NT2/D1 (cell line): ENCODE results near the gene ADARB2.

Experiments used
- DNase-seq: peaks from one replicate; pipeline ENCODE4 v3.0.0-alpha.2; 2011; ENCODE audit warnings: low read depth, low spot score
- H3K27me3 ChIP-seq: 2 replicates; pipeline ENCODE4 v1.6.0; 2011; ENCODE audit warnings: mild to moderate bottlenecking; ENCODE audit not compliant: insufficient read length, insufficient read depth
- H3K36me3 ChIP-seq: 2 replicates; pipeline ENCODE4 v1.6.1; 2011; ENCODE audit warnings: mild to moderate bottlenecking, low read length, mixed read lengths; ENCODE audit not compliant: insufficient read depth, insufficient read length
- H3K4me1 ChIP-seq: 2 replicates; pipeline ENCODE4 v1.5.1; 2011; ENCODE audit not compliant: insufficient read depth, insufficient read length
- H3K4me3 ChIP-seq: 2 replicates; pipeline ENCODE4 v1.5.1; 2011; ENCODE audit warnings: low read depth; ENCODE audit not compliant: insufficient read length
- H3K9ac ChIP-seq: 2 replicates; pipeline ENCODE4 v1.6.0; 2011; ENCODE audit warnings: low read depth; ENCODE audit not compliant: insufficient read length
- H3K9me3 ChIP-seq: 2 replicates; pipeline ENCODE4 v1.5.1; 2011; ENCODE audit warnings: mild to moderate bottlenecking, low read length; ENCODE audit not compliant: insufficient read depth
- SUZ12 ChIP-seq: IDR thresholded peaks from 2 replicates; pipeline ENCODE4 v1.6.1; 2011; ENCODE audit not compliant: insufficient read length, insufficient read depth; ENCODE audit errors: extremely low read depth
- YY1 ChIP-seq: IDR thresholded peaks from 2 replicates; pipeline ENCODE4 v1.6.1; 2011; ENCODE audit not compliant: insufficient read length, insufficient read depth
- ZNF274 ChIP-seq: IDR thresholded peaks from 2 replicates; pipeline ENCODE4 v1.6.1; 2011; ENCODE audit warnings: mild to moderate bottlenecking, low read depth, low read length

Gene ADARB2

GRCh38 chr10:1452777-1453176 lies 284.5 kb downstream of the ADARB2 start:
- Histone ChIP-seq H3K4me3 (no peak overlapping the region), H3K27me3 (no peaks in the 10 kb centered on the region), H3K36me3 (no peaks in the 10 kb centered on the region), H3K9me3 (no peaks in the 10 kb centered on the region), H3K9ac (no peak overlapping the region), H3K4me1 (no peaks in the 10 kb centered on the region)
- TF ChIP-seq YY1 (no peak), ZNF274 (no peak), SUZ12 (no peak)
- DNase-seq, result no peak

- no peaks in the 10 kb centered on the region for H3K4me1 ChIP-seq
- H3K9me3 ChIP-seq, result no peaks in the 10 kb centered on the region
- no peaks in the 10 kb centered on the region for H3K27me3 ChIP-seq
Measured at GRCh38 chr10:1451941-1452340, 285.4 kb downstream of the ADARB2 start.

GRCh38 chr10:1451362-1451888 lies 285.9 kb downstream of the ADARB2 start:
- Histone ChIP-seq H3K27me3 (no peaks in the 10 kb centered on the region), H3K4me1 (no peaks in the 10 kb centered on the region), H3K4me3 (no peak overlapping the region), H3K9ac (no peak overlapping the region), H3K36me3 (no peaks in the 10 kb centered on the region), H3K9me3 (no peaks in the 10 kb centered on the region)
- TF ChIP-seq SUZ12 (no peak), YY1 (no peak), ZNF274 (no peak)
- no peak for DNase-seq

More at GRCh38 chr10:1451941-1452340, 285.4 kb downstream of the ADARB2 start:
- no peak for DNase-seq
- Histone ChIP-seq H3K9ac (no peak overlapping the region), H3K4me3 (no peak overlapping the region), H3K36me3 (no peaks in the 10 kb centered on the region)
- TF ChIP-seq SUZ12 (no peak), YY1 (no peak), ZNF274 (no peak)

- H3K36me3 ChIP-seq, result no peaks in the 10 kb centered on the region
- no peaks in the 10 kb centered on the region for H3K4me1 ChIP-seq
- TF ChIP-seq SUZ12 (no peak), YY1 (no peak), ZNF274 (no peak)
- DNase-seq, result no peak
- no peaks in the 10 kb centered on the region for H3K9me3 ChIP-seq
- no peaks in the 10 kb centered on the region for H3K27me3 ChIP-seq
- H3K4me3 ChIP-seq, result no peak overlapping the region
- no peak overlapping the region for H3K9ac ChIP-seq
Measured at GRCh38 chr10:1449572-1450205, 287.6 kb downstream of the ADARB2 start.

GRCh38 chr10:1449021-1449420 lies 288.3 kb downstream of the ADARB2 start:
- Histone ChIP-seq H3K27me3 (no peaks in the 10 kb centered on the region), H3K4me1 (no peaks in the 10 kb centered on the region), H3K9ac (no peak overlapping the region), H3K4me3 (no peak overlapping the region), H3K9me3 (no peaks in the 10 kb centered on the region), H3K36me3 (no peaks in the 10 kb centered on the region)
- TF ChIP-seq ZNF274, result no peak
- TF ChIP-seq SUZ12, result no peak
- no peak for TF ChIP-seq YY1
- no peak for DNase-seq

GRCh38 chr10:1448252-1448930 lies 288.9 kb downstream of the ADARB2 start:
- TF ChIP-seq YY1 (no peak), SUZ12 (no peak), ZNF274 (no peak)

GRCh38 chr10:1444826-1445225 lies 292.5 kb downstream of the ADARB2 start:
- Histone ChIP-seq H3K4me1 (no peaks in the 10 kb centered on the region), H3K27me3 (no peaks in the 10 kb centered on the region), H3K36me3 (no peaks in the 10 kb centered on the region), H3K9ac (no peak overlapping the region), H3K9me3 (no peaks in the 10 kb centered on the region), H3K4me3 (no peak overlapping the region)
- DNase-seq, result no peak
- TF ChIP-seq ZNF274 (no peak), YY1 (no peak)

More at GRCh38 chr10:1448252-1448930, 288.9 kb downstream of the ADARB2 start:
- Histone ChIP-seq H3K9ac (no peak overlapping the region), H3K27me3 (no peaks in the 10 kb centered on the region), H3K4me1 (no peaks in the 10 kb centered on the region), H3K4me3 (no peak overlapping the region), H3K9me3 (no peaks in the 10 kb centered on the region), H3K36me3 (no peaks in the 10 kb centered on the region)
- DNase-seq, result no peak
